Measurements from ENCODE around the gene SPOCK3. TPM values are rescaled to one million over a fixed set of nuclear protein-coding genes. Genes with fewer than 3 reads are reported as not detected.

SPOCK3 gene
- total and polyA plus RNA-seq, 12 donors: 0.08 to 0.53 (median 0.37) TPM; not detected in 9

- intact Hi-C loops (cut with DNase I): loop anchor here in 8 of 10 donors (2.0 to 10.0 kb wide), 7 partner anchors 270 to 1134 kb away; no protein-coding TSS in a partner anchor
- DNase-seq (no peak), ATAC-seq (no peak)
- H3K4me1 ChIP-seq: no peaks in the 10 kb centered on the region
- H3K27ac ChIP-seq: no peak overlapping the region
- H3K4me3 ChIP-seq: no peak overlapping the region
- 22 to 50% methylated on average over 1 of the region's 1 CpG for WGBS, 2 donors
- H3K27me3 ChIP-seq: no peaks in the 10 kb centered on the region
- H3K36me3 ChIP-seq: no peaks in the 10 kb centered on the region
- H3K9me3 ChIP-seq: no peaks in the 10 kb centered on the region
- TF ChIP-seq CTCF (IDR thresholded peaks at IDR 0.05): no peak
Measured at GRCh38 chr4:167020410-167020809, 213.9 kb downstream of the SPOCK3 start.

- no peaks in the 10 kb centered on the region for H3K9me3 ChIP-seq
- ATAC-seq (no peak), DNase-seq (no peak)
- no peak for TF ChIP-seq CTCF (IDR thresholded peaks at IDR 0.05)
- no peak overlapping the region for H3K27ac ChIP-seq
- no peaks in the 10 kb centered on the region for H3K27me3 ChIP-seq
- H3K36me3 ChIP-seq: no peaks in the 10 kb centered on the region
- intact Hi-C loops (cut with DNase I): loop anchor here in 1 of 10 donors (5.0 kb wide), 1 partner anchor 277 kb away; no protein-coding TSS in a partner anchor
- no peaks in the 10 kb centered on the region for H3K4me1 ChIP-seq
- H3K4me3 ChIP-seq: no peak overlapping the region
Measured at GRCh38 chr4:167014944-167015343, 219.3 kb downstream of the SPOCK3 start.

DNA sequence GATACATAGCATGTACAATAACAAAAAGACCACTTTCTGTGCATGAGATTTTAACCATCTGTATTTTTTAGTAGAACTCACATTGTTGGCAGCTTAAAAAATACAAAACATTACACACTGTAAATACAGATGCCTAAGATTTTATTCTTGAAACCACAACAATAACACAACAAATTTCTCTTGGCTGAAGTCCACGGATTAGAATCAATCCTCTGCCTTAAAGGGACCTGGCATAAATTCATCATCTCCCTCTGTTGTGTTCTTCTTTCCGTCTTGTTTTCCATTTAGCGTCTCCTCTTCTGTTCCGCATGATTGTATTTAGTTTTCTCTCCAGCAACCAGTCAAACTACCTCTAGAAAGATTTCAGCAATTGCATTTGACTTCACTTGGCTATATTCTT is 231.0 kb downstream of the SPOCK3 start:
- H3K36me3 ChIP-seq: no peaks in the 10 kb centered on the region

DNA sequence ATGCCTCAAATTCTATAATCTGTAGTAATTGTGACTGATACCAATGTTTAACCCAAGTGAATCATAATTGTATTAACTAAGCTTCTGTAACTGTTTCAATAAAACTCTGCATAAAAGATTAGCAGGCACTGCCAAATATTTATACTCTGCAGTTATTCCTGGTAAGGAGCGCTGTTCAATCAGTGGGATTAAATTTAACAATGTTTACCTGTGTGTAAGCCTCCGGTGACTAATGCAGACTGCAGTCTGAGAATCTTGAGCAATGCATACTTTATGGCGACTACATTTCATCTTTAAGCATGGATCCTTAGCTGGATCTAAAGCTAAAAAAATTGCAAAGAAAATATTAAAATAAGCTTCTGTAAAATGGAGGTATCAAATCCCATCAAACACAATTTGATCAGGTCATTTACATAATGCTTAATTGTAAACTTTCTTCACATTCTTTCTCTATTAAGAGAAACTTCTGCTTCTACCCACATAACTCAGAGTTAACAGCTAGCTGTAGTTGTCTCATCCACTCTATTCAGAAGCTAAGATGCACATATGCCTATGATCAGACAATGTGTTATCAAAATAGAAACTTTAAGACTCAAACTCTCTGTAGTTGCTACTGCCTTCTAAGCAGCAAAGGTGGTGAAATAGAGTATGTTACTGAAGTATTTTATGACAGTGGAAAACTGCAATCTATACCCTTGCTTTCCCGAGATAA is 234.0 kb downstream of the SPOCK3 start:
- no peaks in the 10 kb centered on the region for H3K36me3 ChIP-seq
- 83 to 87% methylated on average over 4 of the region's 4 CpGs for WGBS, 2 donors
- H3K27ac ChIP-seq: no peak overlapping the region
- no peaks in the 10 kb centered on the region for H3K9me3 ChIP-seq
- no peak for TF ChIP-seq CTCF (IDR thresholded peaks at IDR 0.05)
- DNase-seq (no peak), ATAC-seq (no peak)
- H3K27me3 ChIP-seq: no peaks in the 10 kb centered on the region
- intact Hi-C loops (cut with DNase I): no loop called here
- H3K4me3 ChIP-seq: no peak overlapping the region
- no peaks in the 10 kb centered on the region for H3K4me1 ChIP-seq

More for the DNA sequence above, 231.0 kb downstream of the SPOCK3 start:
- H3K4me1 ChIP-seq: no peaks in the 10 kb centered on the region
- no peak for TF ChIP-seq CTCF (IDR thresholded peaks at IDR 0.05)
- ATAC-seq (no peak), DNase-seq (no peak)
- no peaks in the 10 kb centered on the region for H3K27me3 ChIP-seq
- H3K27ac ChIP-seq: no peak overlapping the region
- intact Hi-C loops (cut with DNase I): no loop called here
- H3K9me3 ChIP-seq: no peaks in the 10 kb centered on the region
- 76 to 79% methylated on average over 4 of the region's 4 CpGs for WGBS, 2 donors
- H3K4me3 ChIP-seq: no peak overlapping the region
